Tibial nerve (tissue), 4 donors: ENCODE data around the gene ZCCHC17.

Experiments
- CTCF ChIP-seq, 5 experiments: fragments of 200-600 bp in 3 of 5; fragments of 450-650 bp in 2 of 5; sonication (generic) in 3 of 5; IDR thresholded peaks; one replicate each; pipeline ENCODE4 v1.5.1; 2016 to 2019; ENCODE audit warnings: antibody characterized with exemption in 5 of 5, mild to moderate bottlenecking in 3 of 5, moderate library complexity in 2 of 5
- EP300 ChIP-seq, 2 donors: sonication (generic); formaldehyde crosslinking; IDR thresholded peaks; one replicate each; pipeline ENCODE4 v1.6.1; 2017; ENCODE audit warnings: antibody characterized with exemption in 2 of 2, mild to moderate bottlenecking in 1 of 2
- POLR2A ChIP-seq, 2 donors: fragments of 450-650 bp; IDR thresholded peaks; one replicate each; pipeline ENCODE4 v1.6.1; 2017; ENCODE audit warnings: antibody characterized with exemption in 2 of 2, mild to moderate bottlenecking in 2 of 2, moderate library complexity in 2 of 2

- TF ChIP-seq POLR2A (IDR thresholded peaks at IDR 0.05) = no peak
- TF ChIP-seq CTCF (IDR thresholded peaks at IDR 0.05) = no peak
- no peak for TF ChIP-seq EP300 (IDR thresholded peaks at IDR 0.05)
Observed at GRCh38 chr1:31376375-31377134, 79.7 kb downstream of the ZCCHC17 start.
